Skeletal muscle satellite cell (primary cell): Measurements from ENCODE around the gene THRSP.
"Not testable (repeated sequence)": the region's sequence is repeated elsewhere in the genome, so short reads cannot be mapped to it uniquely, and the experiment has no call there.

Experiments used
- H3K27me3 ChIP-seq: 2 replicates; pipeline ENCODE4 v1.7.0; 2013; ENCODE audit warnings: low read length; ENCODE audit not compliant: control insufficient read depth, insufficient read depth
- H3K36me3 ChIP-seq: 2 replicates; pipeline ENCODE4 v1.7.0; 2013; ENCODE audit warnings: mild to moderate bottlenecking, control low read depth, low read length; ENCODE audit not compliant: insufficient read depth
- H3K4me1 ChIP-seq: 2 replicates; pipeline ENCODE4 v1.7.0; 2013; ENCODE audit warnings: low read length; ENCODE audit not compliant: control insufficient read depth, insufficient read depth
- H3K4me2 ChIP-seq: 2 replicates; pipeline ENCODE4 v1.7.0; 2013; ENCODE audit warnings: mild to moderate bottlenecking, low read length
- H3K4me3 ChIP-seq: 2 replicates; pipeline ENCODE4 v1.7.0; 2013; ENCODE audit warnings: low read length
- H3K9ac ChIP-seq: 2 replicates; pipeline ENCODE4 v1.7.0; 2013; ENCODE audit warnings: mild to moderate bottlenecking, low read depth, low read length, moderate library complexity
- H3K9me3 ChIP-seq: replicated peaks from 2 replicates; pipeline ENCODE4 v1.7.0; 2013; ENCODE audit warnings: mild to moderate bottlenecking, control low read depth, low read length

THRSP gene

DNA sequence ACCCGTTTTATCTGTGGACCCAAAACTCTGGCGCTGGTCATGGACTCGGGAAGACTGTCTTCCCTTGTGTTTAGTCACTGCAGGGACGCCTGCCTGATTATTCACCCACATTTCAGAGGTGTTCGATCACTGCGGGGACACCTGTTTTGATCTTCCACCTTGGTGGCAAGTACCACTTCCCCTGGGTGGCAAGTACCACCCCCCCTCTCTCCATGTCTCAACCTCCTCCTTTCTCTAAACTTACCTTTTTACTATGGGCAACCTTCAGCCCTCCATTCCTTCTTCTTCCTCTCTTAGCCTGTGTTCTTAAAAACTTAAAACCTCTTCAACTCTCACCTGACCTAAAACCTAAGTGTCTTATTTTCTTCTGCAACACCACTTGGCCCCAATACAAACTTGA lies 17.9 kb downstream of the THRSP start:
- Histone ChIP-seq H3K4me3 (no peak overlapping the region), H3K4me2 (no peak overlapping the region), H3K9me3 (no peaks in the 10 kb centered on the region), H3K9ac (no peak overlapping the region), H3K36me3 (peaks cover 6% of the 10 kb centered on the region), H3K27me3 (no peaks in the 10 kb centered on the region), H3K4me1 (peaks cover 33% of the 10 kb centered on the region)

DNA sequence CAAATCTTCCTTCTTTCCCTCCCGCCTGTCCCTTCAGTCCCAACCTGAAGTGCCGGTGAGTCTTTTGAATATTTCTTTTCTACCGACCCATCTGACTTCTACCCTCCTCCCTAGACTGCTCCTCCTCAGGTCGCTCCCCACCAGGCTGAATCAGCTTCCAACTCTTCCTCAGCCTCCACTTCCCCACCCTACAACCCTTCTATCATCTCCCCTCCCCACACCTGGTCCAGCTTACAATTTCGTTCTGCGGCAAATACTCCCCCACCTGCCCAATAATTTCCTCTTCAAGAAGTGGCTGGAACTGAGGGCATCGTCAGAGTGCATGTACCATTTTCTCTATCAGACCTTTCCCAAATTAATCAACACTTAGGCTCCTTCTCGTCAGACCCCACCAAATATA lies 18.5 kb downstream of the THRSP start:
- Histone ChIP-seq H3K9ac (no peak overlapping the region), H3K9me3 (no peaks in the 10 kb centered on the region), H3K4me2 (no peak overlapping the region), H3K36me3 (peaks cover 6% of the 10 kb centered on the region), H3K27me3 (no peaks in the 10 kb centered on the region), H3K4me1 (peaks cover 27% of the 10 kb centered on the region), H3K4me3 (no peak overlapping the region)

DNA sequence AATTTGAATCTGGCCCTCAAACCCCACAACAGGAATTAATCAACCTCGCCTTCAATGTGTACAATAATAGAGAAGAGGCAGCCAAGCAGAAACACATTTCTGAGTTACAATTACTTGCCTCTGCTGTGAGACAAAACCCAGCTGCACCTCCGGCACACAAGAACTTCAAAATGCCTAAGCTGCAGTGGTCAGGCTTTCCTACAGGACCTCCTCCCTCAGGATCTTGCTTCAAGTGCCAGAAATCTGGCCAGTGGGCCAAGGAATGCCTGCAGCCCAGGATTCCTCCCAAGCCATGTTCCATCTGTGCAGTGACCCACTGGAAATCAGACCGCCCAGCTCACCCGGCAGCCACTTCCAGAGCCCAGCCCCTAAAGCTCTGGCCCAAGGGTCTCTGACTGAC lies 19.4 kb downstream of the THRSP start:
- H3K4me3 ChIP-seq: no peak overlapping the region
- H3K9ac ChIP-seq: no peak overlapping the region
- H3K4me2 ChIP-seq: no peak overlapping the region
- H3K4me1 ChIP-seq: peaks cover 18% of the 10 kb centered on the region
- H3K27me3 ChIP-seq: no peaks in the 10 kb centered on the region
- no peaks in the 10 kb centered on the region for H3K9me3 ChIP-seq
- H3K36me3 ChIP-seq: no peaks in the 10 kb centered on the region

DNA sequence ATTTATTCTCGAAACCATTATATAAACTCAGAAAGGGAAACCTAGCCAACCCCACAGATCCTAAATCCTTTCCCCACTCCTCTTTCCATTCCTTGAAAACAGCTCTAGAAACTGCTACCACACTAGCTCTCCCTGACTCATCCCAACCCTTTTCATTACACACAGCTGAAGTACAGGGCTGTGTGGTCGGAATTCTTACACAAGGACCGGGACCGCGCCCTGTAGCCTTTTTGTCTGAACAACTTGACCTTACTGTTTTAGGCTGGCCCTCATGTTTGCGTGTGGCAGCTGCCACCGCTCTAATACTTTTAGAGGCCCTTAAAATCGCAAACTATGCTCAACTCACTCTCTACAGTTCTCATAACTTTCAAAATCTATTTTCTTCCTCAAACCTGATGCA lies 20.8 kb downstream of the THRSP start:
- not testable (repeated sequence) for H3K9me3 ChIP-seq, H3K9ac ChIP-seq, H3K4me3 ChIP-seq, H3K27me3 ChIP-seq, H3K4me2 ChIP-seq, H3K36me3 ChIP-seq
- H3K4me1 ChIP-seq: peaks cover 13% of the 10 kb centered on the region

DNA sequence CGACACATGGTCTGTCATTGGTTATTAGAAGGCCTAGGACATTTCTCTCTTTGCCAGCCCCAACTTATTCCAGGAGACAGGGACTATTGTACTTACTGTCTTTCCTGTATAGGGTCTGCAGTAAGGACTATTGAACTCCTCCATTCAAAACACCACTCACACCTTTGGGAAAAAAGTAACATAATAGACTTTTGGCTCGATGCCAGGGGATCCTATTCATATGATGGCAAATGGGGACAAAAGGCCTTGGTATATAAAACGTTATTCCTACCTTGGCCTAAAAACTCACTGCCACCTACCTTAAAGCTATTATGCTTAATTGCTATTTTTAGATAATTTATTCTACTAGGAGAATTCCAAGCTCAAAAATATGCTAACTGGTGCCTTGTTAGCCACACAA lies 22.3 kb downstream of the THRSP start:
- no peak overlapping the region for H3K4me3 ChIP-seq
- no peak overlapping the region for H3K9ac ChIP-seq
- peaks cover 2% of the 10 kb centered on the region for H3K4me1 ChIP-seq
- no peak overlapping the region for H3K4me2 ChIP-seq
- no peaks in the 10 kb centered on the region for H3K9me3 ChIP-seq
- no peaks in the 10 kb centered on the region for H3K36me3 ChIP-seq
- no peaks in the 10 kb centered on the region for H3K27me3 ChIP-seq

DNA sequence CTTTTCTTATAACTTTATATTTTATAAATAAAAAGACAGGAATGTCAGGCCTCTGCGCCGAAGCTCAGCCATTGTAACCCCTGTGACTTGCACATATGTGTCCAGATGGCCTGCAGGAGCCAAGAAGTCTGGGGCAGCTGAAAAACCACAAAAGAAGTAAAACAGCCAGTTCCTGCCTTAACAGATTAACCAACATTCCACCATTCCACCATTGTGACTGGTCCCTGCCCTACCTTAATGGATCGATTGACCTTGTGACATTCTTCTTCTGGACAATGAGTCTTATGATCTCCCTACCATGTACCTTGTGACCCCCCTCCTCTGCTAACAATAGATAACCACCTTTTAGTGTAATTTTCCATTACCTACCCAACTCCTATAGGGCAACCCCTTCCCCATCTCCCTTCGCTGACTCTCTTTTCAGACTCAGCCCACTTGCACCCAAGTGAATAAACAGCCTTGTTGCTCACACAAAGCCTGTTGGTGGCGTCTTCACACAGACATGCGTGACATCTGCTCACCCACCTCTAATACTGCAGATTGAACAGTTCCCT lies 22.9 kb downstream of the THRSP start:
- H3K4me2 ChIP-seq, H3K27me3 ChIP-seq, H3K4me1 ChIP-seq, H3K4me3 ChIP-seq, H3K36me3 ChIP-seq, H3K9ac ChIP-seq, H3K9me3 ChIP-seq: not testable (repeated sequence)

DNA sequence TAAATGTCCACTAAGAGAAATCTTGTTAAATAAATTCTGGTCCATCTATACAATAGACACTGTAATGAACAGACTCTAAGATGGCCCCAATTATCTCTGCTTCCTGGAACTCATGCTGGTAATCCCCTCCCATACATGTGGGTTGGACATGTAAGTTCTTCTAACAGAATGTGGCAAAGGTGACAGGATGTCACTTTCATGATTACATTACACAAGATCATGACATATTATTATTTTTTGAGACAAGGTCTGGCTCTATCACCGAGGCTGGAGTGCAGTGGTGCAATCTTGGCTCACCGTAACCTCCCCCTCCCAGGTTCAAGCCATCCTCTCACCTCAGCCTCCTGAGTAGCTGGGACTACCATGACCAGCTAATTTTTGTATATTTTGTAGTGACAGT lies 30.6 kb downstream of the THRSP start:
- H3K9ac ChIP-seq: no peak overlapping the region
- H3K36me3 ChIP-seq: peaks cover 15% of the 10 kb centered on the region
- no peak overlapping the region for H3K4me2 ChIP-seq
- no peaks in the 10 kb centered on the region for H3K27me3 ChIP-seq
- H3K4me3 ChIP-seq: no peak overlapping the region
- H3K4me1 ChIP-seq: no peaks in the 10 kb centered on the region
- H3K9me3 ChIP-seq: no peaks in the 10 kb centered on the region

DNA sequence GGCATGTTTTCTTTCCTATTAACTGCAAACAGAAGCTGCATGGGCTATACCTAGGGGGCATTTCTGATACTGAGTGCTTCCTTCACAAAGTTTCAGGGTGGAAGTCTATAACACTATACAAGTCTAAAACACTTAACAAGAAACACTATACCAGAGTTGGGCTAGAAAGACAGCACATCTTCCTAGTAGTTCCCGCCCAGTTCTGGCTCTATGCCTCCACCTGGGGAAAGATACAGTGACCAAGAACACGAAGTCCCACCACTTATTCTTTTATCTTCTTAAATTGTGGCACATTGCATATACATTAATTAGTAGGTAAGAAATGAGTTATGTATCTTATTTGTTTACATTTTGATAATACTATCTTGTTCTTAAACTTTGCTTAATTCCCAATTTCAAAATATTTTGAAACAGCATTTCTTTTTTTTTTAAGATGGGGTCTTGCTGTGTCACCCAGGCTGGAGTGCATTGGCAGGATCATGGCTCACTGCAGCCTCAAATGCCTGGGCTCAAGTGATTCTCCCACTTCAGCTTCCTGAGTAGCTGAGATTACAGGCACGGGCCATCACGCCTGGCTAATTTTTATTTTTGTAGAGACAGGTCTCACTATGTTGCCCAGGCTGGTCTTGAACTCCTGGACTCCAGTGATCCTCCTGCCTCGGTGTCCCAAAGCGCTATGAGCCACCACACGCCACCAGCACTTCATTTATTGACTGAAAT lies 34.2 kb downstream of the THRSP start:
- Histone ChIP-seq H3K36me3 (peaks cover 30% of the 10 kb centered on the region), H3K27me3 (no peaks in the 10 kb centered on the region), H3K9ac (no peak overlapping the region)

DNA sequence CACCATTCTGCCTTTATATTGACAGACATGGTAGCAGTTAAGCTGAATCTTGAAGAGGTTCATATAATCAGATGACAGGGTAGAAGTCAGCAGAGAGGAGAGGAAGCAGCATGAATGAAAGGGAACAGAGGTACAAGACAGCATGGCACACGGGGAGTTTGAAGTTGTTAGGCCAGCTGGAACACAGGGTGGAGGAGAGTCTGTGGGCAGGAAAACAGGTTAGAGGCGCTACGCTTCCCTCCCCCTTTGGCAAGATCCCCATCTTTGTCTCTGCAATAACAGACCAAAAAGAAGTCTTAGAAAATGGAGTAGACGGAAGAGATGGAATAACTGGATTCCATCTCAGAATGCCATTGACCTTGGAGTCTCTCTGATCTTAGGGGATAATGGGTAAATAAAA lies 36.0 kb downstream of the THRSP start:
- Histone ChIP-seq H3K9me3 (no peaks in the 10 kb centered on the region), H3K4me1 (peaks cover 5% of the 10 kb centered on the region), H3K9ac (no peak overlapping the region), H3K27me3 (no peaks in the 10 kb centered on the region), H3K36me3 (peaks cover 28% of the 10 kb centered on the region), H3K4me2 (no peak overlapping the region), H3K4me3 (no peak overlapping the region)

More for the DNA sequence above, 34.2 kb downstream of the THRSP start:
- Histone ChIP-seq H3K9me3 (no peaks in the 10 kb centered on the region), H3K4me3 (no peak overlapping the region), H3K4me2 (no peak overlapping the region), H3K4me1 (peaks cover 2% of the 10 kb centered on the region)

DNA sequence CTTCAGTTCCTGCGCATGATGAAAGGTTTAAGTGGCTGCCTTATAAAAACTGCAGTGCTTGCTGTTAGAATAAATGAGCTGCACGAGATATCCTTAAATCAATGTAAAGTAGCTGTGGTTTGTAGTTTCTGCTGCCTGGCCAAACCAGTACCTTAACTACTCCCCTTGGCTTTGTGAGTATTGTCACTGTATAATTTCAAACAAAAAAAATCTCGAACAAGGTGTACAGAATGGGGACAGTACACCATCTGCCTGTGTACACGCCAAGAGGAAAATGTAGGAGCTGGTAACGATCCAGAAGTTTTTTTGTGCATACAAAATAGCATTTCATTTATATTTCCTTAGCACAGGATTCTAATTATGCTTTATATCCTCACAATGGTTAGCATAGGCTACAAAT lies 36.6 kb downstream of the THRSP start:
- Histone ChIP-seq H3K4me3 (no peak overlapping the region), H3K9ac (no peak overlapping the region), H3K9me3 (no peaks in the 10 kb centered on the region), H3K4me2 (no peak overlapping the region), H3K36me3 (peaks cover 24% of the 10 kb centered on the region), H3K27me3 (no peaks in the 10 kb centered on the region), H3K4me1 (peaks cover 5% of the 10 kb centered on the region)

DNA sequence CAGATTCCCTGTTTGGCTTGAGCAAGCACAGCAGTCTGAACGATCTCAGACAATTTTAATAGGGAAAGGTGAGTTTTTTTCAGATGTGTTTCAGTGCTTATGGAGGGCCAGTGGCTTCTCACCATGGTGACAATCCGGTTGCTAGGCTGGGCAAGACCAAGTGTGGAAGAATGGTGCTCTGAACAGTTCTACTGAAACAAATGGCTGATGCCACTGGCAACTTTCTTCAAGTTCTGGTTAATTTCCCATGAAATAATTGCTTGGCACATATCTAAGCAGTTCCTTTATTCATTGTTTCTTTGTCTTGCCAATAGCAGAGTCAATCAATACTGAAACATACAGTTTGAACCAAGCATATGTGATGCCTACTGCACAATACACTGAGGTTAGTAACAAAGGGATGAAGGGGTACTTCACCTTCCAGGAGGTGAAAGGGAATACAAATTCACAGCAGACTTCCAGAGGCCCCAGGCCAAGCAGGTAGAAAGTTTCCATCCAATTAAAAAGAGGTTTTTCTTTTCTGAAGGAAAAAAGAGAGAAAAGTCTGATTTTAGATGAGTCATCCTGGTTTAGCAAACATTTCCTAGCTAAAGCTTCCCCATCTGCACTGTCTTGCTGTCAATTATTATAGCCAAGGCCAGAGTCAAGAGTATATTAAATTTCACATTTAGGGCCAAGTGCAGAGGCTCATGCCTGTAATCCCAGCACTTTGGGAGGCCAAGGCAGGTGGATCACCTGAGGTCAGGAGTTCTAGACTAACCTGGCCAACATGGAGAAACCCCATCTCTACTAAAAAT lies 37.2 kb downstream of the THRSP start:
- no peak overlapping the region for H3K9ac ChIP-seq
- peaks cover 24% of the 10 kb centered on the region for H3K36me3 ChIP-seq
- H3K4me2 ChIP-seq: no peak overlapping the region
- no peak overlapping the region for H3K4me3 ChIP-seq
- H3K9me3 ChIP-seq: no peaks in the 10 kb centered on the region
- no peaks in the 10 kb centered on the region for H3K27me3 ChIP-seq
- H3K4me1 ChIP-seq: peaks cover 5% of the 10 kb centered on the region
